ENCODE measurements around the gene MRPS15.

MRPS15 gene

GRCh38 chr1:36453600-36454388 lies 10.4 kb downstream of the MRPS15 start:
- no peak overlapping the region for H3K27ac ChIP-seq
- no peak for DNase-seq (ENCODE audit: low spot score)
- no peak overlapping the region for H3K4me3 ChIP-seq
- TF ChIP-seq CTCF (IDR thresholded peaks at IDR 0.05), result no peak

- Histone ChIP-seq H3K4me3 (no peak overlapping the region), H3K27ac (no peak overlapping the region)
- TF ChIP-seq CTCF (IDR thresholded peaks at IDR 0.05), result no peak
- no peak for DNase-seq (ENCODE audit: low spot score)
Observed at GRCh38 chr1:36453051-36453450, 11.1 kb downstream of the MRPS15 start.

- Histone ChIP-seq H3K27ac (peak overlapping the region; percentile 97 to 98), H3K4me3 (peak overlapping the region; percentile 87)
- no peak for DNase-seq (ENCODE audit: low spot score)
- no peak for TF ChIP-seq CTCF (IDR thresholded peaks at IDR 0.05)
Observed at GRCh38 chr1:36450919-36451305, 13.3 kb downstream of the MRPS15 start.

GRCh38 chr1:36450270-36450918 lies 13.8 kb downstream of the MRPS15 start, which contains the start of gene OSCP1:
Gene OSCP1 (minus strand): TSS chr1:36450451. CDS start chr1:36450369, 82 bp downstream.
- peak; percentile 97 for DNase-seq (ENCODE audit: low spot score)
- Histone ChIP-seq H3K27ac (peak within 1 kb of the TSS; percentile 97 to 98), H3K4me3 (peak within 1 kb of the TSS; percentile 87)
- no peak for TF ChIP-seq CTCF (IDR thresholded peaks at IDR 0.05)

- H3K27ac ChIP-seq, result no peak overlapping the region
- TF ChIP-seq CTCF (IDR thresholded peaks at IDR 0.05), result no peak
- H3K4me3 ChIP-seq, result no peak overlapping the region
- DNase-seq (ENCODE audit: low spot score), result no peak
Observed at GRCh38 chr1:36448530-36449056, 15.6 kb downstream of the MRPS15 start.

GRCh38 chr1:36447450-36447849 lies 16.7 kb downstream of the MRPS15 start:
- no peak for DNase-seq (ENCODE audit: low spot score)
- Histone ChIP-seq H3K4me3 (no peak overlapping the region), H3K27ac (no peak overlapping the region)
- no peak for TF ChIP-seq CTCF (IDR thresholded peaks at IDR 0.05)
